ENCODE data around the gene P2RX5.

Gene P2RX5

GRCh38 chr17:3658784-3659449 is 37.0 kb downstream of the P2RX5 start:
- CTCF ChIA-PET: interaction anchor here (1.2 to 1.6 kb wide), 4 partner anchors 12 to 24 kb away, joined by 3 to 4 read pairs (median 3); no protein-coding TSS in a partner anchor
- no peak for TF ChIP-seq CTCF (IDR thresholded peaks at IDR 0.05; ENCODE audit: insufficient read depth, low read length, missing control alignments)
- no peak overlapping the region for H3K4me3 ChIP-seq (ENCODE audit: low read depth, low read length)
- DNase-seq (ENCODE audit: low read depth, low spot score): no peak
- POLR2A ChIA-PET: interaction anchor here (1.1 to 3.2 kb wide), 3 partner anchors 8 to 9 kb away, joined by 3 to 13 read pairs (median 9); no protein-coding TSS in a partner anchor

GRCh38 chr17:3657874-3658783 is 37.8 kb downstream of the P2RX5 start:
- no peak overlapping the region for H3K4me3 ChIP-seq (ENCODE audit: low read depth, low read length)
- CTCF ChIA-PET: interaction anchor here (0.7 to 1.6 kb wide), 3 partner anchors 9 to 13 kb away, joined by 3 to 6 read pairs (median 4); no protein-coding TSS in a partner anchor
- no peak for DNase-seq (ENCODE audit: low read depth, low spot score)
- POLR2A ChIA-PET: interaction anchor here (3.2 kb wide), 1 partner anchor 9 kb away, joined by 13 read pairs; no protein-coding TSS in a partner anchor
- TF ChIP-seq CTCF (IDR thresholded peaks at IDR 0.05; ENCODE audit: insufficient read depth, low read length, missing control alignments): no peak

GRCh38 chr17:3657588-3657869 is 38.4 kb downstream of the P2RX5 start:
- ChIA-PET POLR2A (interaction anchor here (3.2 kb wide), 1 partner anchor 10 kb away, joined by 13 read pairs; no protein-coding TSS in a partner anchor), CTCF (interaction anchor here (0.7 to 1.6 kb wide), 3 partner anchors 8 to 13 kb away, joined by 3 to 6 read pairs (median 4); no protein-coding TSS in a partner anchor)
- no peak for TF ChIP-seq CTCF (IDR thresholded peaks at IDR 0.05; ENCODE audit: insufficient read depth, low read length, missing control alignments)
- DNase-seq (ENCODE audit: low read depth, low spot score): no peak
- H3K4me3 ChIP-seq (ENCODE audit: low read depth, low read length): no peak overlapping the region

- DNase-seq (ENCODE audit: low read depth, low spot score): no peak
- CTCF ChIA-PET: interaction anchor here (0.7 to 1.5 kb wide), 3 partner anchors 7 to 12 kb away, joined by 3 to 7 read pairs (median 6); no protein-coding TSS in a partner anchor
- no peak for TF ChIP-seq CTCF (IDR thresholded peaks at IDR 0.05; ENCODE audit: insufficient read depth, low read length, missing control alignments)
- POLR2A ChIA-PET: interaction anchor here (1.2 to 3.2 kb wide), 2 partner anchors 10 to 21 kb away, joined by 3 to 13 read pairs; partner anchors contain the start of gene SHPK
- no peak overlapping the region for H3K4me3 ChIP-seq (ENCODE audit: low read depth, low read length)
Observed at GRCh38 chr17:3656755-3657587, 39.0 kb downstream of the P2RX5 start.

- DNase-seq (ENCODE audit: low read depth, low spot score): no peak
- ChIA-PET CTCF (interaction anchor here (1.5 kb wide), 1 partner anchor 9 kb away, joined by 7 read pairs; no protein-coding TSS in a partner anchor), POLR2A (interaction anchor here (1.2 to 3.2 kb wide), 2 partner anchors 11 to 20 kb away, joined by 3 to 13 read pairs; partner anchors contain the start of gene SHPK)
- H3K4me3 ChIP-seq (ENCODE audit: low read depth, low read length): no peak overlapping the region
- TF ChIP-seq CTCF (IDR thresholded peaks at IDR 0.05; ENCODE audit: insufficient read depth, low read length, missing control alignments): no peak
Observed at GRCh38 chr17:3656353-3656752, 39.6 kb downstream of the P2RX5 start.

Measured in AG04449 (cell line).